Epithelial cell of esophagus (primary cell): Measurements from ENCODE around the gene TRAP1.
"Not testable (repeated sequence)": the region's sequence is repeated elsewhere in the genome, so short reads cannot be mapped to it uniquely, and the experiment has no call there.

ENCODE experiments used
- DNase-seq: peaks from one replicate; pipeline ENCODE4 v3.0.0; 2010; ENCODE audit warnings: low read depth
- H3K4me3 ChIP-seq: 2 replicates; pipeline ENCODE4 v1.5.1; 2011; ENCODE audit warnings: mild to moderate bottlenecking, low read length, control low read depth
- CTCF ChIP-seq: IDR thresholded peaks from 2 replicates; pipeline ENCODE4 v1.5.1; 2011; ENCODE audit warnings: low read depth, mild to moderate bottlenecking, low read length, control low read depth, inconsistent platforms; ENCODE audit not compliant: insufficient read depth; ENCODE audit errors: missing control alignments

Gene TRAP1

GRCh38 chr16:3715430-3715829, 1.9 kb downstream of the TRAP1 start:
- TF ChIP-seq CTCF, result no peak
- no peak for DNase-seq
- no peak overlapping the region for H3K4me3 ChIP-seq

- not testable (repeated sequence) for DNase-seq, H3K4me3 ChIP-seq
Observed at GRCh38 chr16:3714378-3714777, 2.9 kb downstream of the TRAP1 start.

- DNase-seq, result no peak
- TF ChIP-seq CTCF, result no peak
- H3K4me3 ChIP-seq, result no peak overlapping the region
Observed at GRCh38 chr16:3713587-3714242, 3.6 kb downstream of the TRAP1 start.

- TF ChIP-seq CTCF, result no peak
Observed at GRCh38 chr16:3712861-3713372, 4.4 kb downstream of the TRAP1 start.

GRCh38 chr16:3706253-3707012, 10.9 kb downstream of the TRAP1 start:
- TF ChIP-seq CTCF, result no peak
- H3K4me3 ChIP-seq, result no peak overlapping the region
- DNase-seq, result no peak

More at GRCh38 chr16:3712861-3713372, 4.4 kb downstream of the TRAP1 start:
- peak overlapping the region; percentile 19 for H3K4me3 ChIP-seq
- DNase-seq, result peak; percentile 29

GRCh38 chr16:3702082-3702481, 15.2 kb downstream of the TRAP1 start:
- TF ChIP-seq CTCF, result no peak
- no peak for DNase-seq
- H3K4me3 ChIP-seq, result no peak overlapping the region

GRCh38 chr16:3701531-3701930, 15.8 kb downstream of the TRAP1 start:
- no peak for TF ChIP-seq CTCF
- no peak overlapping the region for H3K4me3 ChIP-seq
- DNase-seq, result no peak
